ENCODE results near the gene SLC4A4.
A peak's percentile ranks its signal among the peaks of the same experiment; 100 is the strongest.

- TF ChIP-seq CTCF (IDR thresholded peaks at IDR 0.05; ENCODE audit: low read depth, low read length, poor library complexity, severe bottlenecking) (peak; percentile 43), EZH2phosphoT487 (IDR thresholded peaks at IDR 0.05; ENCODE audit: borderline replicate concordance, low read length) (no peak)
Measured at GRCh38 chr4:71526637-71527406, 188.0 kb downstream of the SLC4A4 start.
